K562 (cell line): ENCODE data around the gene CLSTN1. TPM values are rescaled to one million over a fixed set of nuclear protein-coding genes. Genes with fewer than 3 reads are reported as not detected.
A peak's percentile ranks its signal among the peaks of the same experiment; 100 is the strongest.

Experiments used
- ATAC-seq: fragments of 200-7000 bp; cut with Tn5 transposase; 3 replicates; pipeline ENCODE4 v1.9.1; 2020; ENCODE audit warnings: moderate library complexity
- BruUV-seq: library from RNA; stranded (reverse); fragments of 400-500 nt; replicated peaks from 2 replicates; lab custom pipeline; 2021; lab: Mats Ljungman, UMichigan
- CTCF ChIA-PET: fragments of 300-600 bp; formaldehyde crosslinking; extraction: SDS; loops from one replicate; lab custom pipeline; 2021; ENCODE audit warnings: low intra/inter-chr PET ratio; lab: Yijun Ruan, JAX
- POLR2A ChIA-PET: fragments of 300-600, 350-650 bp; sonication (Branson Sonifier 250); formaldehyde crosslinking; extraction: SDS; loops from one replicate; lab custom pipeline; 2021; ENCODE audit warnings: antibody characterized with exemption, inconsistent platforms; lab: Yijun Ruan, JAX
- DNase-seq, 4 experiments: peaks; one replicate each; pipeline versions ENCODE4 v3.0.0 to v3.0.0-alpha.2; 2011 to 2018; ENCODE audit warnings: low spot score in 3 of 4, mixed read lengths in 3 of 4; ENCODE audit errors: extremely low read depth in 1 of 4
- FAIRE-seq: peaks from 2 replicates; lab custom pipeline; 2011; peaks lifted over from hg19 to GRCh38; lab: Jason Lieb, UNC
- H2AFZ ChIP-seq: 2 replicates; pipeline ENCODE4 v1.6.0; 2011; ENCODE audit warnings: low read depth, low read length, control low read depth, inconsistent platforms
- H3K27ac ChIP-seq: fragments of 200-600 bp; 3 replicates; pipeline ENCODE4 v1.8.0; 2011; ENCODE audit warnings: low read depth, mild to moderate bottlenecking, control low read depth, inconsistent platforms, low read length, moderate library complexity, mixed read lengths; ENCODE audit errors: extremely low read depth
- H3K27me3 ChIP-seq, 2 experiments: fragments of 300-600 bp in 1 of 2; 2 replicates in 1 of 2; 3 replicates in 1 of 2; pipeline versions ENCODE4 v1.6.0 to v1.8.0; 2011; ENCODE audit warnings: inconsistent platforms in 2 of 2, low read length in 2 of 2, mild to moderate bottlenecking in 1 of 2, mixed read lengths in 1 of 2, moderate library complexity in 1 of 2; ENCODE audit not compliant: control insufficient read depth in 2 of 2, insufficient read depth in 2 of 2
- H3K36me3 ChIP-seq: fragments of 300-600 bp; 3 replicates; pipeline ENCODE4 v1.8.0; 2011; ENCODE audit warnings: mild to moderate bottlenecking, low read length, inconsistent platforms; ENCODE audit not compliant: control insufficient read depth, insufficient read depth
- H3K4me1 ChIP-seq, 2 experiments: fragments of 200-600 bp in 1 of 2; replicated peaks in 1 of 2; 2 replicates in 1 of 2; 3 replicates in 1 of 2; pipeline versions ENCODE4 v1.5.1 to v1.8.0; 2011; ENCODE audit warnings: inconsistent platforms in 2 of 2, low read length in 2 of 2, mild to moderate bottlenecking in 1 of 2, mixed read lengths in 1 of 2, moderate library complexity in 1 of 2; ENCODE audit not compliant: control insufficient read depth in 2 of 2, insufficient read depth in 2 of 2
- H3K4me2 ChIP-seq: 2 replicates; pipeline ENCODE4 v1.6.1; 2011; ENCODE audit warnings: low read length, control low read depth, inconsistent platforms, mixed read lengths; ENCODE audit not compliant: insufficient read depth
- H3K4me3 ChIP-seq: fragments of 200-600 bp; sonication (generic), shearing (Covaris generic); 2 replicates; pipeline ENCODE4 v1.5.1; 2016; ENCODE audit warnings: control low read depth, inconsistent platforms
- H3K79me2 ChIP-seq: fragments of 200-600 bp; 3 replicates; pipeline ENCODE4 v1.8.0; 2011; ENCODE audit warnings: low read length, inconsistent platforms; ENCODE audit not compliant: control insufficient read depth, insufficient read depth
- H3K9ac ChIP-seq, 2 experiments: 2 replicates each; pipeline versions ENCODE4 v1.6.0 to v1.6.1; 2011; ENCODE audit warnings: low read depth in 2 of 2, low read length in 2 of 2, control low read depth in 1 of 2, inconsistent platforms in 1 of 2, mild to moderate bottlenecking in 1 of 2, mixed read lengths in 1 of 2; ENCODE audit not compliant: insufficient read depth in 1 of 2
- H3K9me1 ChIP-seq: one replicate; pipeline ENCODE4 v1.6.0; 2011; ENCODE audit warnings: inconsistent platforms, mild to moderate bottlenecking, low read length, moderate library complexity; ENCODE audit not compliant: control insufficient read depth, insufficient read depth
- H3K9me3 ChIP-seq: replicated peaks from 2 replicates; pipeline ENCODE4 v1.5.1; 2011; ENCODE audit warnings: low read depth, low read length, inconsistent platforms; ENCODE audit not compliant: control insufficient read depth, insufficient read depth
- H4K20me1 ChIP-seq: replicated peaks from 2 replicates; pipeline ENCODE4 v1.6.1; 2011; ENCODE audit warnings: low read length, inconsistent platforms, mixed read lengths; ENCODE audit not compliant: control insufficient read depth, insufficient read depth
- CLOCK ChIP-seq: fragments of 250-450 bp; sonication (Bioruptor Pico); IDR thresholded peaks from 2 replicates; pipeline ENCODE4 v1.4.0; 2020; ENCODE audit warnings: mild to moderate bottlenecking, moderate library complexity, borderline replicate concordance
- CSDE1 ChIP-seq, 2 experiments: fragments of 450-650 bp; IDR thresholded peaks; 2 replicates each; pipeline ENCODE4 v1.6.1; 2016; ENCODE audit warnings: mild to moderate bottlenecking in 1 of 2
- GTF2F1 ChIP-seq: IDR thresholded peaks from 2 replicates; pipeline ENCODE4 v1.6.1; 2011; ENCODE audit warnings: low read depth, low read length, improper control_type of control experiment
- MYC ChIP-seq, 2 experiments: fragments of 250-450 bp in 1 of 2; sonication (Bioruptor Pico) in 1 of 2; IDR thresholded peaks; 2 replicates each; pipeline versions ENCODE4 v1.5.1 to v1.6.1; 2012 to 2021; ENCODE audit warnings: low read depth in 2 of 2, borderline replicate concordance in 1 of 2, improper control_type of control experiment in 1 of 2, low read length in 1 of 2, mild to moderate bottlenecking in 1 of 2, moderate library complexity in 1 of 2
- NR4A1 ChIP-seq, 2 experiments: fragments of 250-450 bp in 1 of 2; fragments of 450-650 bp in 1 of 2; sonication (Bioruptor Pico) in 1 of 2; IDR thresholded peaks; 2 replicates each; pipeline versions ENCODE4 v1.4.0 to v1.6.1; 2016 to 2020; ENCODE audit warnings: mild to moderate bottlenecking in 2 of 2, missing compliant biosample characterization in 1 of 2, missing genetic modification characterization in 1 of 2, moderate library complexity in 1 of 2
- NUFIP1 ChIP-seq: fragments of 450-650 bp; IDR thresholded peaks from 2 replicates; pipeline ENCODE4 v1.6.1; 2018; ENCODE audit not compliant: partially characterized antibody
- SAP30 ChIP-seq: fragments of 200-600 bp; sonication (generic); IDR thresholded peaks from 2 replicates; pipeline ENCODE4 v1.6.1; 2012; ENCODE audit warnings: borderline replicate concordance, low read depth, mild to moderate bottlenecking, moderate library complexity, low read length, control low read depth, inconsistent platforms; ENCODE audit not compliant: insufficient read depth, poor library complexity, severe bottlenecking
- SMARCB1 ChIP-seq: IDR thresholded peaks from 2 replicates; pipeline ENCODE4 v1.6.1; 2011; ENCODE audit warnings: improper control_type of control experiment, low read depth; ENCODE audit not compliant: insufficient read length
- ZNF134 ChIP-seq: fragments of 250-450 bp; sonication (Bioruptor Pico); conservative IDR thresholded peaks from 2 replicates; pipeline ENCODE4 v1.4.0; 2020
- ZNF23 ChIP-seq: fragments of 250-450 bp; sonication (Bioruptor Pico); IDR thresholded peaks from 2 replicates; pipeline ENCODE4 v1.4.0; 2020; ENCODE audit warnings: mild to moderate bottlenecking
- ZNF282 ChIP-seq: sonication (generic); formaldehyde crosslinking; IDR thresholded peaks from 2 replicates; pipeline ENCODE4 v1.8.1; 2023; ENCODE audit warnings: missing genetic modification reagents
- ZNF436 ChIP-seq: fragments of 250-450, 450-650 bp; sonication (Bioruptor Pico); formaldehyde crosslinking; IDR thresholded peaks from 2 replicates; pipeline ENCODE4 v1.7.0; 2020; ENCODE audit warnings: mild to moderate bottlenecking
- ZNF740 ChIP-seq, 3 experiments: fragments of 200-800 bp in 1 of 3; sonication (Bioruptor generic) in 1 of 3; sonication (generic) in 1 of 3; formaldehyde crosslinking in 1 of 3; IDR thresholded peaks; 2 replicates each; pipeline versions ENCODE4 v1.6.1 to v1.8.0; 2016 to 2022; ENCODE audit warnings: mild to moderate bottlenecking in 2 of 3, missing compliant biosample characterization in 2 of 3, missing genetic modification characterization in 2 of 3, missing genetic modification reagents in 1 of 3
- WGBS: fragments of 100-300 bp; shearing (Covaris generic); methylation state at CpG from one replicate; pipeline ENCODE4 v1.1.6; 2016; ENCODE audit warnings: low coverage, mixed read lengths; ENCODE audit not compliant: insufficient coverage; ENCODE audit errors: missing lambda C conversion rate; 5-methylcytosine and 5-hydroxymethylcytosine counted together
- in situ Hi-C: fragments of 300-500 bp; cut with MboI; formaldehyde crosslinking; loops from 4 replicates; pipeline ENCODE4 v1.15.0; 2018; ENCODE audit warnings: inconsistent platforms, mixed read lengths
- intact Hi-C: fragments of 100-400 bp; cut with micrococcal nuclease; formaldehyde crosslinking; loops from 2 replicates; pipeline ENCODE4 v1.14.2; 2022
- polyA plus RNA-seq, 8 experiments: library from polyadenylated mRNA; depleted of rRNA in 4 of 8; stranded (reverse) in 5 of 8; unstranded in 3 of 8; fragments of >200 nt; fragmentation: Nextera tagmentation in 2 of 8; fragmentation: Illumina TruSeq in 1 of 8; extraction: Ambion mirVana in 2 of 8; extraction: Trizol in 1 of 8; gene quantifications; 2 replicates each; pipeline versions ENCODE4 v1.2.1 to v1.2.3, GENCODE V29; 2011 to 2014; ENCODE audit warnings: inconsistent platforms in 1 of 8, missing spikeins in 1 of 8
- total RNA-seq, 7 experiments: library from RNA; depleted of rRNA in 6 of 7; stranded (reverse); fragments of >200 nt in 6 of 7; fragmentation: Illumina TruSeq in 2 of 7; extraction: Trizol in 2 of 7; gene quantifications; 2 replicates each; pipeline versions ENCODE4 v1.2.1 to v1.2.3, GENCODE V29; 2011 to 2021; ENCODE audit warnings: low replicate concordance in 1 of 7

The CLSTN1 gene
- total and polyA plus RNA-seq, 9 of the 15 experiments (the other 6 are each of a cell fraction or from before 2014, with no cell fraction given), result 1.1 to 32.5 (median 13.3) TPM

- TF ChIP-seq CSDE1 (IDR thresholded peaks at IDR 0.05) (no peak), ZNF282 (CRISPR knock-in tag) (no peak), NR4A1 (CRISPR knock-in tag; IDR thresholded peaks at IDR 0.05) (0 out of 2 replicates have a peak, but pooled peaks have one; percentile 47), NR4A1 (tag; IDR thresholded peaks at IDR 0.05) (peak; percentile 73)
Measured at GRCh38 chr1:9717193-9718005, 106.4 kb downstream of the CLSTN1 start (continued).

GRCh38 chr1:9716404-9717192 is 107.2 kb downstream of the CLSTN1 start:
- Histone ChIP-seq H3K4me1 (peaks cover 60 to 91% of the 10 kb centered on the region in 2 experiments), H3K27ac (peak overlapping the region; percentile 87), H3K79me2 (peaks cover 23% of the 10 kb centered on the region), H3K9ac (peak overlapping the region; percentile 84 to 94), H4K20me1 (no peaks in the 10 kb centered on the region), H3K9me3 (no peaks in the 10 kb centered on the region), H2AFZ (peak overlapping the region; percentile 92), H3K9me1 (no peaks in the 10 kb centered on the region), H3K36me3 (peaks cover 24% of the 10 kb centered on the region; the same call in 2 of the 3 replicates), H3K27me3 (no peaks in the 10 kb centered on the region), H3K4me2 (peak overlapping the region; percentile 92), H3K4me3 (peak overlapping the region; percentile 48)
- intact Hi-C loops (no loop called here), in situ Hi-C loops (no loop called here)
- ChIA-PET POLR2A (interaction anchor here (0.6 to 1.1 kb wide), 7 partner anchors 9 to 226 kb away, joined by 3 to 5 read pairs (median 3); partner anchors contain the start of genes LZIC and NMNAT1), CTCF (interaction anchor here (2.8 kb wide), 1 partner anchor 89 kb away, joined by 20 read pairs; no protein-coding TSS in a partner anchor)
- FAIRE-seq (no peak), DNase-seq (peak in 1 of 4 experiments; percentile 34), ATAC-seq (no peak)
- BruUV-seq, result no TSS peak
- WGBS, result 81% methylated on average over 28 of the region's 29 CpGs
- TF ChIP-seq NUFIP1 (no peak), MYC (IDR thresholded peaks at IDR 0.05; ENCODE audit: low read depth, low read length) (no peak), MYC (CRISPR knock-in tag; IDR thresholded peaks at IDR 0.05; ENCODE audit: borderline replicate concordance, low read depth) (no peak), SMARCB1 (no peak), SAP30 (no peak), ZNF436 (CRISPR knock-in tag) (no peak), ZNF740 (CRISPR knock-in tag; IDR thresholded peaks at IDR 0.05) (no peak), ZNF740 (tag; IDR thresholded peaks at IDR 0.05) (no peak), ZNF134 (no peak), ZNF23 (no peak), GTF2F1 (no peak), CLOCK (CRISPR knock-in tag) (no peak)
